ENCODE data around the gene DHX40. TPM values are rescaled to one million over a fixed set of nuclear protein-coding genes. Genes with fewer than 3 reads are reported as not detected.

Gene DHX40
- total and polyA plus RNA-seq, 8 donors, result 14.0 to 109 (median 23.0) TPM

- intact Hi-C loops (cut with DNase I; ENCODE audit: low total_unique reads), result no loop called here
- H3K36me3 ChIP-seq, result no peaks in the 10 kb centered on the region
- H3K4me3 ChIP-seq, result no peak overlapping the region
- WGBS, 5 donors, result 60 to 69% (median 67%) methylated on average over 1 of the region's 1 CpG
- H3K9me3 ChIP-seq, result no peaks in the 10 kb centered on the region
- no peak for DNase-seq
- peaks cover 0 to 7% (median 0%) of the 10 kb centered on the region in 4 donors for H3K4me1 ChIP-seq
- no peak overlapping the region for H3K27ac ChIP-seq
- H3K27me3 ChIP-seq, result no peaks in the 10 kb centered on the region
- no peak for TF ChIP-seq CTCF (IDR thresholded peaks at IDR 0.05)
- TF ChIP-seq POLR2A (IDR thresholded peaks at IDR 0.05), result no peak
- no peak for TF ChIP-seq POLR2AphosphoS5 (IDR thresholded peaks at IDR 0.05)
- TF ChIP-seq EP300 (IDR thresholded peaks at IDR 0.05), result no peak
Observed at GRCh38 chr17:59534583-59534982, 30.8 kb upstream of the DHX40 start.

- no peaks in the 10 kb centered on the region for H3K36me3 ChIP-seq
- TF ChIP-seq EP300 (IDR thresholded peaks at IDR 0.05) (no peak), POLR2AphosphoS5 (IDR thresholded peaks at IDR 0.05) (no peak), POLR2A (IDR thresholded peaks at IDR 0.05) (no peak), CTCF (IDR thresholded peaks at IDR 0.05) (no peak)
- intact Hi-C loops (cut with DNase I; ENCODE audit: low total_unique reads), result no loop called here
Observed at GRCh38 chr17:59538195-59538909, 27.1 kb upstream of the DHX40 start.

GRCh38 chr17:59542960-59543635, 22.3 kb upstream of the DHX40 start:
- H3K27ac ChIP-seq, result no peak overlapping the region

More at GRCh38 chr17:59538195-59538909, 27.1 kb upstream of the DHX40 start:
- no peak for DNase-seq
- H3K27me3 ChIP-seq, result no peaks in the 10 kb centered on the region
- H3K27ac ChIP-seq, result no peak overlapping the region
- H3K9me3 ChIP-seq, result no peaks in the 10 kb centered on the region
- no peaks in the 10 kb centered on the region for H3K4me1 ChIP-seq
- no peak overlapping the region for H3K4me3 ChIP-seq

GRCh38 chr17:59545942-59546341, 19.5 kb upstream of the DHX40 start:
- Histone ChIP-seq H3K9me3 (no peaks in the 10 kb centered on the region), H3K4me3 (no peak overlapping the region), H3K4me1 (no peaks in the 10 kb centered on the region), H3K27me3 (no peaks in the 10 kb centered on the region), H3K27ac (no peak overlapping the region), H3K36me3 (no peaks in the 10 kb centered on the region)
- intact Hi-C loops (cut with DNase I; ENCODE audit: low total_unique reads), result no loop called here
- TF ChIP-seq EP300 (IDR thresholded peaks at IDR 0.05), result no peak
- TF ChIP-seq POLR2AphosphoS5 (IDR thresholded peaks at IDR 0.05), result no peak
- no peak for TF ChIP-seq CTCF (IDR thresholded peaks at IDR 0.05)
- no peak for TF ChIP-seq POLR2A (IDR thresholded peaks at IDR 0.05)
- DNase-seq, result no peak
- WGBS, 5 donors, result 94 to 100% (median 97%) methylated on average over 1 of the region's 1 CpG

More at GRCh38 chr17:59542960-59543635, 22.3 kb upstream of the DHX40 start:
- Histone ChIP-seq H3K36me3 (no peaks in the 10 kb centered on the region), H3K4me1 (no peaks in the 10 kb centered on the region), H3K4me3 (no peak overlapping the region), H3K27me3 (no peaks in the 10 kb centered on the region), H3K9me3 (no peaks in the 10 kb centered on the region)
- TF ChIP-seq POLR2A (IDR thresholded peaks at IDR 0.05) (no peak), EP300 (IDR thresholded peaks at IDR 0.05) (no peak)
- 72 to 79% (median 78%) methylated on average over 8 of the region's 8 CpGs for WGBS, 5 donors
- DNase-seq, result no peak
- intact Hi-C loops (cut with DNase I; ENCODE audit: low total_unique reads), result no loop called here
